Parathyroid adenoma (tissue), 2 donors: ENCODE results near the gene ENO1.
"Not testable (repeated sequence)": the region's sequence is repeated elsewhere in the genome, so short reads cannot be mapped to it uniquely, and the experiment has no call there.

ENCODE experiments used
- H2AFZ ChIP-seq: fragments of 300-600 bp; sonication (generic); one replicate; pipeline ENCODE4 v1.7.0; 2017; ENCODE audit warnings: antibody characterized with exemption, mild to moderate bottlenecking
- H3K27ac ChIP-seq: fragments of 300-600 bp; sonication (generic); one replicate; pipeline ENCODE4 v1.7.0; 2017
- H3K27me3 ChIP-seq: fragments of 300-600 bp; sonication (generic); one replicate; pipeline ENCODE4 v1.7.0; 2017; ENCODE audit warnings: low read length; ENCODE audit not compliant: control insufficient read depth, insufficient read depth
- H3K36me3 ChIP-seq: fragments of 300-600 bp; sonication (generic); one replicate; pipeline ENCODE4 v1.7.0; 2017; ENCODE audit warnings: low read length; ENCODE audit not compliant: control insufficient read depth, insufficient read depth
- H3K4me1 ChIP-seq: fragments of 300-600 bp; sonication (generic); one replicate; pipeline ENCODE4 v1.7.0; 2017; ENCODE audit warnings: control low read depth
- H3K4me2 ChIP-seq: fragments of 300-600 bp; sonication (generic); one replicate; pipeline ENCODE4 v1.7.0; 2017; ENCODE audit warnings: low read length
- H3K4me3 ChIP-seq: fragments of 300-600 bp; sonication (generic); one replicate; pipeline ENCODE4 v1.7.0; 2017; ENCODE audit warnings: low read depth, low read length
- H3K79me2 ChIP-seq: fragments of 300-600 bp; sonication (generic); one replicate; pipeline ENCODE4 v1.7.0; 2017; ENCODE audit warnings: control low read depth
- H3K9ac ChIP-seq: fragments of 300-600 bp; sonication (generic); one replicate; pipeline ENCODE4 v1.7.0; 2017; ENCODE audit warnings: mild to moderate bottlenecking
- H3K9me3 ChIP-seq: fragments of 300-600 bp; sonication (generic); one replicate; pipeline ENCODE4 v1.7.0; 2017; ENCODE audit warnings: low read length; ENCODE audit not compliant: control insufficient read depth
- TF ChIP-seq, protein P1 (sequence below): fragments of 300-600 bp; sonication (generic); IDR thresholded peaks from one replicate; pipeline ENCODE4 v1.7.0; 2017; ENCODE audit warnings: antibody characterized with exemption, mild to moderate bottlenecking
- donor health status: primary hyperparathyroidism.

The ENO1 gene

DNA sequence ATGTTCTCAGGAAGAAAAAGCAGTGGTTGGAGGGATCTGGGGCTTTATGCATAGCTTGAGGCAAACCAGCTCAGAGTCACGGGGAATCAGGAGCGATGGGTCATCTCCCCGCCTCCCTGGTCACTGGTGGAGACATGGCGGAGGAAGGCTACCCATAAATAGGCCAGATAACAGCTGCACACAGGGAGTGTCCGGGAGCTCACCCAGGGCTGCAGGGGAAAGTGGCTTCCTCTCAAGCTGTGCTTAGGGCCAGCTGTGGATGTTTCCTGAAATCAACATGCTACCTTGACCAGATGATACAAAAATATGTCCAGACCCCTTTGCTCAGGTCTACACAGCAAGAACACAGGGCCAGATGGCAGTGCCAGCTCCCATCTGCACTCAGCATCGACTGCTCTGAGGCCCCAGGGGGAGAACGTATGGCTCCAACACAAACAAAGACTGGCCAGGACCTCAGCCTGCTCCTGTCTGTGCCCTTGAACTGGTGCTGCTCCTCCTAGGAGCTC, 33.9 kb downstream of the ENO1 start:
- Histone ChIP-seq H2AFZ (no peak overlapping the region), H3K9ac (no peak overlapping the region), H3K27ac (no peak overlapping the region), H3K36me3 (no peaks in the 10 kb centered on the region), H3K27me3 (no peaks in the 10 kb centered on the region), H3K9me3 (no peaks in the 10 kb centered on the region), H3K4me3 (no peak overlapping the region), H3K4me2 (no peak overlapping the region), H3K79me2 (no peaks in the 10 kb centered on the region), H3K4me1 (peaks cover 4% of the 10 kb centered on the region)
- TF ChIP-seq, protein P1, sequence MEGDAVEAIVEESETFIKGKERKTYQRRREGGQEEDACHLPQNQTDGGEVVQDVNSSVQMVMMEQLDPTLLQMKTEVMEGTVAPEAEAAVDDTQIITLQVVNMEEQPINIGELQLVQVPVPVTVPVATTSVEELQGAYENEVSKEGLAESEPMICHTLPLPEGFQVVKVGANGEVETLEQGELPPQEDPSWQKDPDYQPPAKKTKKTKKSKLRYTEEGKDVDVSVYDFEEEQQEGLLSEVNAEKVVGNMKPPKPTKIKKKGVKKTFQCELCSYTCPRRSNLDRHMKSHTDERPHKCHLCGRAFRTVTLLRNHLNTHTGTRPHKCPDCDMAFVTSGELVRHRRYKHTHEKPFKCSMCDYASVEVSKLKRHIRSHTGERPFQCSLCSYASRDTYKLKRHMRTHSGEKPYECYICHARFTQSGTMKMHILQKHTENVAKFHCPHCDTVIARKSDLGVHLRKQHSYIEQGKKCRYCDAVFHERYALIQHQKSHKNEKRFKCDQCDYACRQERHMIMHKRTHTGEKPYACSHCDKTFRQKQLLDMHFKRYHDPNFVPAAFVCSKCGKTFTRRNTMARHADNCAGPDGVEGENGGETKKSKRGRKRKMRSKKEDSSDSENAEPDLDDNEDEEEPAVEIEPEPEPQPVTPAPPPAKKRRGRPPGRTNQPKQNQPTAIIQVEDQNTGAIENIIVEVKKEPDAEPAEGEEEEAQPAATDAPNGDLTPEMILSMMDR, result no peak

DNA sequence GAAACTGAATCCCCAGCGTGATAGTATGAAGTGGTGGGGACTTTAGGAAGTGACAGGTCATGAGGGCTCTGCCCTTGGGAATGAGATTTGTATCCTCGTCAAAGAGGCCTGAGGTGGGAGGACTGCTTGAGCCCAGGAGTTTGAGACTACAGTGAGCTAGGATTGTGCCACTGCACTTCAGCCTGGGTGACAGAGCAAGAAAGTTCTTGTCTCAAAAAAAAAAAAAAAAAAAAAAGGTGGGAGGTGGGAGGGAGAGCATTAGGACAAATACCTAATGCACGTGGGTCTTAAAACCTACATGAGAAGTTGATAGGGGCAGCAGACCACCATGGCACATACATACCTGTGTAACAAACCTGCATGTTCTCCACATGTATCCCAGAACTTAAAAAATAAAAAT, 37.1 kb downstream of the ENO1 start:
- H3K36me3 ChIP-seq, result no peaks in the 10 kb centered on the region
- H2AFZ ChIP-seq, result no peak overlapping the region
- H3K4me3 ChIP-seq, result no peak overlapping the region
- no peaks in the 10 kb centered on the region for H3K79me2 ChIP-seq
- no peak overlapping the region for H3K27ac ChIP-seq
- no peaks in the 10 kb centered on the region for H3K27me3 ChIP-seq
- TF ChIP-seq, protein P1, result no peak
- H3K4me1 ChIP-seq, result no peaks in the 10 kb centered on the region
- H3K4me2 ChIP-seq, result no peak overlapping the region
- no peak overlapping the region for H3K9ac ChIP-seq
- H3K9me3 ChIP-seq, result no peaks in the 10 kb centered on the region

DNA sequence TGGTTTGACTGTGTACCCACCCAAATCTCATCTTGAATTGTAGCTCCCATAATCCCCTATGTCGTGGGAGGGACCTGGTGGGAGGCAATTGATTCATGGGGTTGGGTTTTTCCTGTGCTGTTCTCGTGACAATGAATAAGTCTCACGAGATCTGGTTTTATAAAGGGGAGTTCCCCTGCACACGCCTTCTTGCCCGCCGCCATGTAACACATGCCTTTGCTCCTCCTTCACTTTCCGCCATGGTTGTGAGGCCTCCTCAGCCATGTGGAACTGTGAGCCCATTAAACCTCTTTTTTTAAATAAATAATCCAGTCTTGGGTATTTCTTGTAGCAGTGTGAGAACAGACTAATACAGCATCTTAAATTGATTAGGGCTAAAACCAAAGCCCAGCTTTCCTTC, 38.5 kb downstream of the ENO1 start:
- Histone ChIP-seq H3K27ac (no peak overlapping the region), H3K27me3 (no peaks in the 10 kb centered on the region), H3K9ac (no peak overlapping the region), H3K36me3 (no peaks in the 10 kb centered on the region), H3K9me3 (no peaks in the 10 kb centered on the region), H3K4me1 (no peaks in the 10 kb centered on the region), H2AFZ (no peak overlapping the region), H3K4me2 (no peak overlapping the region), H3K4me3 (no peak overlapping the region), H3K79me2 (no peaks in the 10 kb centered on the region)
- TF ChIP-seq, protein P1, result no peak

DNA sequence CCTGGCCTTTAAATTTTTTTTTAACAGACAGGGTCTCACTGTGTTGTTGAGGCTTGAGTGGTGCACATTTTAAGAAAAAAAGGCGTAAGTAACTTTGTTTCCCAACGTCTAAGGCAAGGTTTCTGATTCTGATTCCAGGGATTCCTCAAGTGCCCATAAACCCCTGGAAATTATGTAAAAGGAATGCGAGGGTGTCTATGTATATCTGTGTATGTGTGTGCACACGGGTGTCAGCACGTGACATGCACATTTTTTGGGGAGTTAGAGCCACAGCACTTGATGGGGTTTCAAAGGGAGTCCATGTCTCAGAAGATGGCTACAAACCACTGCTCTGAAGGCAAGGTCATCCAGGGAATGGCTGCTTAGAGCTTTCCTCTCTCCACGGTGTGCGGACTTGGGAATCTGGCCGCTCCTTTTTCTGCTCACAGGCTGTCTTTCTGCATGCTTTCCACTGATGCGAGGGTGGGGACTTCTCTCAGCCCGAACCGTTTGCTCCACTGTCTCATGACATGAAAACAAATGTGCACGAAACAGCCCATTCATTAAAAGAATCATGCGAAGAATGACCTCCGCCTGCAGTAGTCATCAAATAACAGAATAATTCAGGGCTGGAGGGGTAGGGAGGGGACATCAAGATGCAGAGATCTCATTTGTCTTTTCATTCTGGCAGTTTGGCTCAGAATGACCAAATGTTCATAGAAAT, 42.4 kb downstream of the ENO1 start:
- Histone ChIP-seq H3K4me3 (no peak overlapping the region), H3K79me2 (no peaks in the 10 kb centered on the region), H3K27ac (no peak overlapping the region), H3K4me1 (no peaks in the 10 kb centered on the region), H3K36me3 (no peaks in the 10 kb centered on the region), H3K9me3 (no peaks in the 10 kb centered on the region), H2AFZ (no peak overlapping the region), H3K27me3 (no peaks in the 10 kb centered on the region), H3K4me2 (no peak overlapping the region), H3K9ac (no peak overlapping the region)
- TF ChIP-seq, protein P1, result no peak

DNA sequence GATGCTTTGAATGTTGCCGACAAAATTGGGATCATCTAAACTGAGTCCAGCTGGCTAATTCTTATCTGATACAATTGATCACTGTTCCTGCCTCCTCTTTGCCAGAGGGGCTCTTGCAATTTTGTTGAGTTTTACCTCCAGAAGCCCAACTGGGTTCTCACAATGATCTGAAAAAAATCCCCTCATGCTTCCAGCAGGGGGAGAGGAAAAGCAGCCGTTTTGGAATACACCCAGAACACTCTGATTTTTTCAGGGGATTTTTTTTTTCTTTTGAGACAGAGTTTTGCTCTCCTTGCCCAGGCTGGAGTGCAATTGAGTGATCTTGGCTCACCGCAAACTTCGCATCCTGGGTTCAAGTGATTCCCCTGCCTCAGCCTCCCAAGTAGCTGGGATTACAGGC, 47.1 kb downstream of the ENO1 start:
- Histone ChIP-seq H3K9me3 (no peaks in the 10 kb centered on the region), H3K27me3 (no peaks in the 10 kb centered on the region), H3K79me2 (no peaks in the 10 kb centered on the region), H2AFZ (no peak overlapping the region), H3K4me3 (no peak overlapping the region), H3K36me3 (no peaks in the 10 kb centered on the region), H3K27ac (no peak overlapping the region), H3K4me1 (no peaks in the 10 kb centered on the region), H3K4me2 (no peak overlapping the region), H3K9ac (no peak overlapping the region)
- TF ChIP-seq, protein P1, result no peak

DNA sequence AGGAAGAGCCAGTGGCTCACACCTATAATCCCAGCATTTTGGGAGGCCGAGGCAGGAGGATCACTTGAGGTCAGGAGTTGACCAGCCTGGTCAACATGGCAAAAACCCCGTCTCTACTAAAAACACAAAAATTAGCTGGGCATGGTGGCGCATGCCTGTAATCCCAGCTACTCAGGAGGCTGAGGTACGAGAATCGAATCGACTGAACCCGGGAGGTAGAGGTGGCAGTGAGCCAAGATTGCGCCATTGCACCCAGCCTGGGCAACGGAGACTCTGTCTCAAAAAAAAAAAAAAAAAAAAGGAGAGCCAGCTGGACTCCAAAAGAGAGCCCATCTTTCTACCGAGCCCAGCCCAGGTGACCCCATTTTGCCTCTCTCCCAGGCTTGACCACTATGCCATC, 47.8 kb downstream of the ENO1 start:
- H3K36me3 ChIP-seq, H3K27me3 ChIP-seq, H2AFZ ChIP-seq, H3K4me1 ChIP-seq, H3K27ac ChIP-seq, H3K4me2 ChIP-seq, H3K9me3 ChIP-seq, H3K4me3 ChIP-seq, H3K9ac ChIP-seq, H3K79me2 ChIP-seq: not testable (repeated sequence)
